SU-DHL-6 (cell line): ENCODE measurements around the gene MAPT.

Experiments
- H2AFZ ChIP-seq: fragments of 200-600 bp; sonication (generic); 2 replicates; pipeline ENCODE4 v1.6.1; 2014; ENCODE audit warnings: low read depth, mild to moderate bottlenecking, moderate library complexity, mixed read lengths, antibody characterized with exemption, low read length; ENCODE audit not compliant: severe bottlenecking
- H3F3A ChIP-seq: fragments of 200-600 bp; shearing (Covaris generic); 2 replicates; pipeline ENCODE4 v1.6.0; 2016; ENCODE audit warnings: antibody characterized with exemption, mild to moderate bottlenecking; ENCODE audit not compliant: insufficient read depth
- H3K27ac ChIP-seq: fragments of 200-600 bp; sonication (generic); 2 replicates; pipeline ENCODE4 v1.5.1; 2016; ENCODE audit warnings: low read depth, mild to moderate bottlenecking, low read length, moderate library complexity, mixed read lengths
- H3K27me3 ChIP-seq: fragments of 200-600 bp; sonication (generic), shearing (Covaris generic); 2 replicates; pipeline ENCODE4 v1.6.0; 2014; ENCODE audit warnings: mild to moderate bottlenecking, low read length
- H3K36me3 ChIP-seq: fragments of 200-600 bp; sonication (generic); 2 replicates; pipeline ENCODE4 v1.6.1; 2014; ENCODE audit warnings: mild to moderate bottlenecking, low read length, mixed read lengths
- H3K4me2 ChIP-seq: fragments of 300-600, 200-600 bp; shearing (Covaris generic), sonication (generic); 2 replicates; pipeline ENCODE4 v1.6.0; 2014; ENCODE audit warnings: low read length, low read depth, mild to moderate bottlenecking; ENCODE audit not compliant: poor library complexity, severe bottlenecking
- H3K4me3 ChIP-seq: fragments of 200-600 bp; sonication (generic); 2 replicates; pipeline ENCODE4 v1.5.1; 2014; ENCODE audit warnings: antibody characterized with exemption, low read length, mild to moderate bottlenecking, mixed read lengths; ENCODE audit not compliant: insufficient read depth, poor library complexity, severe bottlenecking
- H3K79me2 ChIP-seq: fragments of 200-600 bp; sonication (generic); 2 replicates; pipeline ENCODE4 v1.6.1; 2014; ENCODE audit warnings: mild to moderate bottlenecking, low read length, moderate library complexity; ENCODE audit not compliant: insufficient read depth
- H3K9ac ChIP-seq: fragments of 200-600 bp; sonication (generic); 2 replicates; pipeline ENCODE4 v1.7.0; 2014; ENCODE audit warnings: mild to moderate bottlenecking, low read length
- H3K9me2 ChIP-seq: fragments of 200-600 bp; sonication (generic); replicated peaks from 2 replicates; pipeline ENCODE4 v1.6.1; 2014; ENCODE audit warnings: low read length; ENCODE audit not compliant: insufficient read depth
- H3K9me3 ChIP-seq: fragments of 200-600 bp; sonication (generic); 2 replicates; pipeline ENCODE4 v1.6.1; 2014; ENCODE audit warnings: low read length, mixed read lengths; ENCODE audit not compliant: insufficient read depth
- H4K20me1 ChIP-seq: fragments of 200-600 bp; sonication (generic); 2 replicates; pipeline ENCODE4 v1.6.1; 2014; ENCODE audit warnings: low read depth, mild to moderate bottlenecking, antibody characterized with exemption, low read length, moderate library complexity, mixed read lengths
- EZH2phosphoT487 ChIP-seq: fragments of 200-600 bp; sonication (generic), shearing (Covaris generic); conservative IDR thresholded peaks from 2 replicates; pipeline ENCODE4 v1.6.1; 2018; ENCODE audit warnings: mild to moderate bottlenecking, antibody characterized with exemption, low read length, moderate library complexity, mixed read lengths
- TF ChIP-seq, protein P1 (sequence below): fragments of 200-600 bp; sonication (generic); IDR thresholded peaks from one replicate; pipeline ENCODE4 v1.5.1; 2017; ENCODE audit warnings: antibody characterized with exemption, mild to moderate bottlenecking, low read length, moderate library complexity; ENCODE audit not compliant: insufficient read depth, poor library complexity, severe bottlenecking

Gene MAPT

DNA sequence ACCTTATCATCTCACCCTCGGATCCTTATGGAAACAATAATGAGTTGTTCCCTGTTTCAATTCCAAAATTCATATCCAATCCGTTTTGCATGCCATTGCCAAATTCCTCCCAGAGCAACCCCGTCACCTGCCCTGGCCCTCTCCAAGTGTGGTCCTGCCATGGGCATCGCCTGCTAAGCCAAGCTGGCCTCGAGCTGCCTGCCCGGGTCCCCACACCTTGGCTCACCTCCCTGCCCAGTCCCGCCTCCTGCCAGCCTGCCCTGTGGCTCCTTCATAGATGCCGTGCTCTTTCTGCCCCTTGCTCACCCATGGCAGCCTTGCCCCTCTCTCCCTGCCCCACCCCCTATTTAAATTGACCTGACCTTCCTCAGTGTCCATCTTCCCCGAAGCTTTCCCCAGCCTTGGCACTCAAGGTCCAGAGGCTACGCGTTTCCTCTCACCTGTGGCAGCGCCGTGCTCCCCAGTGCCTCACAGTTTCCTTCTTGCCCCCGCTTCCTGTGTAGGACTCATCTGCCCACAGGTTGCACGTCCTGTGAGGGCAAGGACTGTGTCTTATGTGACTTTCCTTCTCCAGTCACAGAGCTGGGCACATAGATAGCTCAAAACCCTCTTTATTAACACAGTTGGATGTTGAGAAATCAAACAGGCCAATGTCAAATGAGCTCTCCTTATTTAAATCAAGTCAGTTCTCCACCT is 12.7 kb downstream of the MAPT start:
- Histone ChIP-seq H2AFZ (no peak overlapping the region), H3K9me2 (no peaks in the 10 kb centered on the region), H3K27ac (no peak overlapping the region), H3K79me2 (no peaks in the 10 kb centered on the region), H3K27me3 (no peaks in the 10 kb centered on the region), H3K4me3 (no peak overlapping the region), H3K9ac (no peak overlapping the region), H3K4me2 (no peak overlapping the region), H3K36me3 (no peaks in the 10 kb centered on the region), H4K20me1 (no peaks in the 10 kb centered on the region), H3K9me3 (no peaks in the 10 kb centered on the region), H3F3A (no peaks in the 10 kb centered on the region)
- TF ChIP-seq, protein P1, sequence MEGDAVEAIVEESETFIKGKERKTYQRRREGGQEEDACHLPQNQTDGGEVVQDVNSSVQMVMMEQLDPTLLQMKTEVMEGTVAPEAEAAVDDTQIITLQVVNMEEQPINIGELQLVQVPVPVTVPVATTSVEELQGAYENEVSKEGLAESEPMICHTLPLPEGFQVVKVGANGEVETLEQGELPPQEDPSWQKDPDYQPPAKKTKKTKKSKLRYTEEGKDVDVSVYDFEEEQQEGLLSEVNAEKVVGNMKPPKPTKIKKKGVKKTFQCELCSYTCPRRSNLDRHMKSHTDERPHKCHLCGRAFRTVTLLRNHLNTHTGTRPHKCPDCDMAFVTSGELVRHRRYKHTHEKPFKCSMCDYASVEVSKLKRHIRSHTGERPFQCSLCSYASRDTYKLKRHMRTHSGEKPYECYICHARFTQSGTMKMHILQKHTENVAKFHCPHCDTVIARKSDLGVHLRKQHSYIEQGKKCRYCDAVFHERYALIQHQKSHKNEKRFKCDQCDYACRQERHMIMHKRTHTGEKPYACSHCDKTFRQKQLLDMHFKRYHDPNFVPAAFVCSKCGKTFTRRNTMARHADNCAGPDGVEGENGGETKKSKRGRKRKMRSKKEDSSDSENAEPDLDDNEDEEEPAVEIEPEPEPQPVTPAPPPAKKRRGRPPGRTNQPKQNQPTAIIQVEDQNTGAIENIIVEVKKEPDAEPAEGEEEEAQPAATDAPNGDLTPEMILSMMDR, result no peak
- no peak for TF ChIP-seq EZH2phosphoT487

DNA sequence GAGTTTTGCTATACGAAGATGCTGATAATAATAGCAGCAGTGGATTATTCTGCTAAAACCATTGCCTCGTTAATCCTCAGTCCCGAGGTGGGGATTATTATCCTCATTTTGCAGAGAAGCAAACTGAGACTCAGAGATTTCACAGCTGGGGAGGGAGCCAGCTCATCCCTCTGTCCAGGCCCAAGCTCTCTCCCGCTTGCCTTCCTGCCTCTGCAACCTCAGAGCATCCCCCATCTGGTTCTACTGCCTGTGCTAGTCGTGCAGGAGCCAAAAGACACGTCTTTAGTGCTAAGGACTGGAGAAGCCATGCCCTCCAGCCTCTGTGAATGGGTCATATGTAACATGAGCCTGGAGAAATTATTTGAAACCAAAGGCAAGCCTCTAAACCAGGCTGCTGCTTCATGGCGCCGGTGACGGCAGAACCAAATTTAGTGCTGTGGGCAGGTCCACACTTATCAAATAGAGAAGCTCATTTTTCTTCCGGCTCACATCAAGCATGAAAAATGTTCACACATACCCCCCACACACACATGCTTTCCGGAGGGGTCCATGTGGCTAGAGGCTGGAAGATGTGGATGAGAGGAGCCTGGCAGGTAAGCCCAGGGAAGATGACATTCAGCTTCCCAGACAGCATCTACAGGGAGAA is 13.5 kb downstream of the MAPT start:
- no peak overlapping the region for H3K4me2 ChIP-seq
- H3K27ac ChIP-seq, result no peak overlapping the region
- no peaks in the 10 kb centered on the region for H3F3A ChIP-seq
- no peak overlapping the region for H3K4me3 ChIP-seq
- no peaks in the 10 kb centered on the region for H3K9me2 ChIP-seq
- H3K9ac ChIP-seq, result no peak overlapping the region
- TF ChIP-seq, protein P1, result no peak
- no peak for TF ChIP-seq EZH2phosphoT487
- no peaks in the 10 kb centered on the region for H3K27me3 ChIP-seq
- H2AFZ ChIP-seq, result no peak overlapping the region
- no peaks in the 10 kb centered on the region for H3K36me3 ChIP-seq
- no peaks in the 10 kb centered on the region for H3K79me2 ChIP-seq
- no peaks in the 10 kb centered on the region for H3K9me3 ChIP-seq
- no peaks in the 10 kb centered on the region for H4K20me1 ChIP-seq

DNA sequence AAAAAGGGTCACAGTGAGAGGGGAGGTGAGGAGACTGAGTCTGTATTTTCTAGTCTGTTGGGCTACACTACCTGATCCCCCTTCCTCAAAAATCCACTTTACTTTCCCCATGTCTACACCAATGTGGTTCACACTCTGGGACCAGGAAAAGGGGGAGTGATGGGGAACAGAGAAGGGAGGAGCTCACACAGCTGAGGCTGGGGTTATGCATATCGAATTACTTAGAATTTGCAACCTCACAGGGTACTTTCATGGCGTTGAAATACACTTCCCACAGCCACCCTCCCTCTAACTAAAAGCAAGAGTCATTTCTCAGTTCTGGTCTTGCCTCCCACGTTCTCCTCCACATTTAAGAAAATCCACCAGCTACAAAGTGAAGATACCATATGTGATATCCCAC is 14.1 kb downstream of the MAPT start:
- Histone ChIP-seq H3K9me3 (no peaks in the 10 kb centered on the region), H3K9ac (no peak overlapping the region), H4K20me1 (no peaks in the 10 kb centered on the region), H2AFZ (no peak overlapping the region), H3K79me2 (no peaks in the 10 kb centered on the region), H3K9me2 (no peaks in the 10 kb centered on the region), H3K4me2 (no peak overlapping the region), H3K4me3 (no peak overlapping the region), H3K27ac (no peak overlapping the region), H3K27me3 (no peaks in the 10 kb centered on the region), H3F3A (no peaks in the 10 kb centered on the region), H3K36me3 (no peaks in the 10 kb centered on the region)
- TF ChIP-seq EZH2phosphoT487, result no peak
- TF ChIP-seq, protein P1, result no peak
